PFSK-1 (cell line): ENCODE data around the gene BIRC7.

ENCODE experiments used
- POLR2AphosphoS5 ChIP-seq: IDR thresholded peaks from 2 replicates; pipeline ENCODE4 v1.6.1; 2012; ENCODE audit warnings: low read depth, mild to moderate bottlenecking, control low read depth, low read length, moderate library complexity
- REST ChIP-seq, 2 experiments: IDR thresholded peaks; 2 replicates each; pipeline versions ENCODE4 v1.6.1 to v1.8.0; 2011 to 2012; ENCODE audit warnings: low read depth in 2 of 2, low read length in 2 of 2, control low read depth in 1 of 2, inconsistent platforms in 1 of 2, mild to moderate bottlenecking in 1 of 2, moderate library complexity in 1 of 2; ENCODE audit not compliant: insufficient read depth in 1 of 2
- SIN3A ChIP-seq: IDR thresholded peaks from 2 replicates; pipeline ENCODE4 v1.6.1; 2012; ENCODE audit warnings: mild to moderate bottlenecking, low read length, moderate library complexity, borderline replicate concordance; ENCODE audit not compliant: insufficient read depth

GRCh38 chr20:63238514-63239125, 2.9 kb downstream of the BIRC7 start:
- no peak for TF ChIP-seq SIN3A
- TF ChIP-seq POLR2AphosphoS5: no peak
- TF ChIP-seq REST (IDR thresholded peaks at IDR 0.05; ENCODE audit: insufficient read depth in 1 of 2, low read depth in 2 of 2, low read length in 2 of 2): no peak
